OCI-M1 (cell line): Measurements from ENCODE around the gene CNPY1.
"Not testable (repeated sequence)": the region's sequence is repeated elsewhere in the genome, so short reads cannot be mapped to it uniquely, and the experiment has no call there.

Source experiments
- DNase-seq: peaks from one replicate; lab custom pipeline; 2025; lab: John Stamatoyannopoulos, UW

CNPY1 gene

DNA sequence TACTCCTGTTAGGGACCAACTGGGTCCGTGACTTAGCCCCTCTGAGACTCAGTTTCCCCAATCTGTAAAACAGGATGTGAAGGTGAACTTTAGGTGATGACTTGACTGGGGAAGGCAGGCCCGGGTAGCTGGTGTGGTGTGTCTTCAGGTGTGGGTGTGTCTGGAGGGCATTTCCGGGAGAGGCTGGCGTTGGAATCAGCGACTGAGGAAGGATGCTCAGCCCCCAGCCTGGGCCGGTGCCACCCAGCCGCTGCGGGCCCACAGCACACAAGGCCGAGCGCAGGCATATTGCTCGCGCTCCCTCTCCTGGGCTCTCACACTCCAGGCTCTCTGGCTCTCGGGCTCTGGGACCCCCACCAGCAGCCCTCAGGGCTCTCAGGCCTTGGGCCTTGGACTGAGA is 31.7 kb upstream of the CNPY1 start:
- DNase-seq: no peak

DNA sequence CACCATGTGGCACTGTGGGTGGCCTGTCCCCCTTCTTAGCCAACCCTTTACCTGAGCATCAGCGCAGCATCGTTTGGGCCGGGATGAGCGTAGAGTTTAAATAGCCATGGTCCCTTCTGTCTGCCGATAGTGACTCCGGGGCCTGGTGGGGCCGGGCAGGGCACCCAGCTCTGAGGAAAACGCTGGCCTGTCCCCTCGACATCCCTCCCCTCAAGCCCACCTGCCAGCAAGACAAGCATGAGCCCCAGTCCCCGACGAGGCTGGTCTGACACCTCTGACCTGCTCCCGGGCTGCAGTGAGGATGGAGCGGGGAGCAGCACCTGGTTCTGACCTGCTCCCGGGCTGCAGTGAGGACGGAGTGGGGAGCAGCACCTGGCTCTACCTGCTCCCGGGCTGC is 31.1 kb upstream of the CNPY1 start:
- DNase-seq: no peak

DNA sequence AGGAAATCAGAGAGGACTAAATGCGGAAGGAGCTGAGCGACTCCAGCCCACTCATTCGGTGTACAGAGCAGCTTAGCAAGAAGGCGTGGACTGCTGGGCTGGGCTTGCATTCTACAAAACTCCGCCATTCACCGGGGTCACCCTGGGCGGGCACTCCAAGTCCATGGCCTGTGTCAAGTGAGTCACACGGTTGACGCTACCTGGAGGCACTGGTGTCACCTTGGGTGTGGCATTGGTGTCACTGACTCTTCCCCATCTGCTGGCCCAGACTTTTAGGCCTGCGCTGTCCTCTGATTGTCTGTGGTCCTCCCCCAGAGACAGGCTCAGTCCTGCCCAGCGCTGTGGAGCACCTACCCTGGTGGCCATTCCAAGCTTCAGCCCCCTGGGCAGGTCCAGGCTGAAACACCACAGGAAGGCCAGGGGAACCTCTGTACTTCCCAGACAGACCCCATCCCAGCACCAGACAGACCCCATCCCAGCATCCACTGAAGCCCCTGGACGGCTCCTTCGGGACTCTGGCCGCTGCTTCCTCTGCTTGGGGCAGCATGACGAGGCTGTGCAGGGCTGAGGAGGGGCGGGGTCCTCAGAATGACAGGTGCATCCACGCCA is 30.6 kb upstream of the CNPY1 start:
- DNase-seq: no peak

DNA sequence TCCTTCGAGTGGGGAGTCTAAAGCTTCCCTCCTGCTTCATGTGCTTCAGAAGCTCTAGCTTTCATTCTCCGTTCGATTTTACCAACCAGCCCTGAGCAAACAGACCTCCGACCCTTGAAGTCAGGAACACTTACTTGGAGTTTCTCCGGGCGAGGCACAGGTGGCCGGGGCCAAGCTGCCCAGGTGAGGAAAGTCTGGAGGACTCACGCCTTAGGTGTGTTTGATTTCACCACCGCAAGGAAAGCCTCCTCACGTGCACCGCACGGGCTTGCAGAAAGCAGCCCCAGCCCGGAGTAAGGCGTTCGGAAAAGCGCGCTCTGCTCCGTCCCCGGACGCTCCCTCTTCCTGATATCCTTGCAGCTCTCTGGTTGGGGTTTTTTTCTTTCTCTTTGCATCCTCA is 30.1 kb upstream of the CNPY1 start:
- DNase-seq: no peak

DNA sequence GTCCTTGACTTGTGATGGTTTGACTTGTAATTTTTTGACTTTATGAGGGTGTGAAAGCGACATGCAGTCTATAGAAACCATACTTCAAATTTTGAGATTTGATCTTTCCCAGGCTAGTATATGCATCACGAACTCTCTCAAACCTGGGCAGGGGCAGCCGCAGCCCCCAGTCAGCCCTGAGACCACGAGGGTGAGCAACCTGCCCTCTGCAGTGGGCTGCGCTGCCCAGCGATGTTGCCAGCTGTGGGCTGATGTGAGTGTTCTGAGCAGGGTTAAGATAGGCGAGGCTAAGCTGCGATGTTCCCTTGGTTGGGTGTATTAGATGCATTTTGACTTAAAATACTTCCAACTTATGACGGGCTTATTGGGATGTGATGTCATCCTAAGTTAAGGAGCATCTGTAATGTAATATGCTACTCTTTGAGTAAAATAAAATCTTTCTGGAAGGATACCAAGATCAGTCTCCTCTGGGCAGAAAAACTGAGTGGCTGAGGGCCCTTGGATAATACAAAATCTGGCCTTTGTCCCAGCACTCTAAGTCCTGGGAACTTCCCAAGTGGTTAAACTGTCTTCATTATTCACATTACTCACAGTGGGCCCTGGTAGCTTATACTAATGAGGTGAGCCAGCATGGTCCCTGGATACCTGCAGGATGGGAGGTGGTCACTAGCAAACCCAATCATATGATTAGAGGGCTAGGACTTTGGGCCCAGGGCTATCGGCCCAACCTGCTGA is 28.4 kb upstream of the CNPY1 start:
- no peak for DNase-seq

DNA sequence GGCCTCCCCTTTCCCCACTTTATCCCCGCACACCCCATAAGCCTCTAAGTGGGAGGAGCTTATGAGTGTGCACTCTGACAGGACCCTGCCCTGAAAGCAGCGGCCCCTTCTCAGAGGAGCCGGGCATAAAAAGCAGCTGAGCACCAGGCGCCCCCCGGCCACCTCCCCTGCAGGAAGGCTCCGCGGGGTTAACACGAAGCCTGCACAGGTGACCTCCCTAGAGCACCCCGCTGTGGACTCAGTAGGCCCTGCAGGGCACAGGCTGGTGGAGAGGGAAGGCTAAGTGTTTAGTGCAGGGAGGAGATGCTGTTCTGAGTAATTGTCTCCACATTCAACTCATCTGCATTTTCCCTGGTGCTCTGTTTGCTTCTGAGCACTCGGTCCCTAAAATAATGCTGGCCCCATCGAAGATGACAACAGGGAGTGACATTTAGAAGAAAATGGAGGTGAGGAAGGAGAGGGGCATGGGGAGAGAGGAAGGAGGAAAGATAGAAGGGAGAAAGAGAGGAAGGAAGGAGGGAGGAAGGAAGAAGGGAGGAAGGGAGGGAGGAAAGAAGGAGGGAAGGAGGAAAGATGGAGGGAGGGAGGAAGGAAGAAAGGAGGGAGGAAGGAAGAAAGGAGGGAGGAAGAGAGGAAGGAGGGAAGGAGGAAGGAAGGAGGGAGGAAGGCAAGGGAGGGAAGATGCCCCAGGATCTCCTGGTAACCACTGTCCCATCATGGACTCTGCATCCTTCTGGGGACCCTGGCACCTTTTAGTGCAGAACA is 25.4 kb upstream of the CNPY1 start:
- no peak for DNase-seq

DNA sequence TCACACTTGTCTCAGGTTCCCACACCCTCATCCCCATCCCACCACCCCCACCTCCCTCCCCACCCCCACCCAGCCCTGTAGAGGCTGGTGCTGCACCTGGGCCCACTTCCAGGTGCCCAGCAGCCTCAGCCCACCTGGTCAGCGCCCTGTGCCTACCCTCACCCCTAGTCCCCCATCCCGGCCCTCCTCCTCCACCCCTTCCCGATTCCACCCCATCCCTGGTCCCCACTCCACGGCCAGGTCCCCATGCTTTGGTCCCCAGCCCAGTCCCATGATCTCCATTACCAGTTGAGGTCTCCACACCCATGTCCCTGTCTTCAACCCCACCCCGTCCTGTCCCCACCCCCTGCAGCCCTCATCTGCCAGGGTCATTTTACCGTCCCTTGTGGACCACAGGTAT is 24.6 kb upstream of the CNPY1 start:
- DNase-seq: no peak

DNA sequence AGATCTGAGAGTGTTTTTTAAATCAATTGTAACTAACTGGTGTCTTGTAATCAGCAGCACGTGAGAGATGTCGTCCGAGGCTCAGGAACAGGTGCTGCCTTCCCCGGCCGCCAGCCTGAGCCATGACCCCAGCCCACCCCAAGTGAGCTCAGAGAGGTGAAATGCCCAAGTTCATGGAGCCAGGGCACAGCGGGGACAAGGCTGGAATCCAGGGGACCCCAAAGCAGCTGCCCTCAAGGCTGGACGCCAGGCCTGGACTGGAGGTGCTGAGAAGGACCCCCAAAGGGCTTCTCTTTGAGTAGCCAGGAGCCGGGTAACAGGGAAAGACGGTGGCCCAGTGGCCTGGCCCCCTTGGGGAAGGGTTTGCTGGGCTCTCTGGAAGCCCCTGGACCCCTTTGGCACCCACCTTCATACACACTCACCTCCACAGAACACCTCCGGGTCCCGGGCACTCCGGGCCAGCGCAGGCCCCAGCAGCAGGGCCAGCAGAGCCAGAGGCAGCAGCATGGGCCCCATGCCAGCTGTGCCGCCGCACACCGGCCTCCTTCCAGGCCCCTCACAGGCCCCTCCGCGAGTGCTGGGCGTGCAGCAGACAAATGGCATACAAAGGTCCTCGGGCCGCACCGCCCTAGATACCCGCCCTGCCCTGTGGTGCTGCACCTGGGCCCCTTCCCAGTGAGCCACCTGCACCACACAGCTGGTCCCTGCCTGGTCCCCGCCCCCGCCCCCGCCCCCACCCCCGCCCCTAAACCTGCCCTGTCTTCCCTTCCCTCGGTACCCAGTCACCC is 24.0 kb upstream of the CNPY1 start:
- DNase-seq: no peak

DNA sequence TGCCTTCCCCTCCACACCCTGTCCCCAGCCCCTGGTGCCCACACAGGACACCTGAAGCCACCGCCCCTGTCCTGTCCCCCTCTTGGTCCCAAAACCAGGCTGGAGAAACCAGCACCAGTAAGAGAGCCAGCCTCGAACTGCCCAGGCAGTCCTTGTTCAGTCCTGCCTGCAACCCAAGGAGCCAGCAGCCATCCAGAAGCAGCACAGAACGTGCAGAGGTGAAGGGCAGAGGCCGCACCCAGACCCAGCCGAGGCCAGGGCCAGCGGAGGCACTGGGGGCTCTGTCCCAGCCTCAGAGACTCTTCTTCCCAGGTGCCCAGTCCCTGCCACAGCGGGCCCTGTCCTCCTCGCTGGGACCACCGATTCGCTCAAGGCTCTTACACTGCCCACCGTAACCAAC is 23.3 kb upstream of the CNPY1 start:
- no peak for DNase-seq

DNA sequence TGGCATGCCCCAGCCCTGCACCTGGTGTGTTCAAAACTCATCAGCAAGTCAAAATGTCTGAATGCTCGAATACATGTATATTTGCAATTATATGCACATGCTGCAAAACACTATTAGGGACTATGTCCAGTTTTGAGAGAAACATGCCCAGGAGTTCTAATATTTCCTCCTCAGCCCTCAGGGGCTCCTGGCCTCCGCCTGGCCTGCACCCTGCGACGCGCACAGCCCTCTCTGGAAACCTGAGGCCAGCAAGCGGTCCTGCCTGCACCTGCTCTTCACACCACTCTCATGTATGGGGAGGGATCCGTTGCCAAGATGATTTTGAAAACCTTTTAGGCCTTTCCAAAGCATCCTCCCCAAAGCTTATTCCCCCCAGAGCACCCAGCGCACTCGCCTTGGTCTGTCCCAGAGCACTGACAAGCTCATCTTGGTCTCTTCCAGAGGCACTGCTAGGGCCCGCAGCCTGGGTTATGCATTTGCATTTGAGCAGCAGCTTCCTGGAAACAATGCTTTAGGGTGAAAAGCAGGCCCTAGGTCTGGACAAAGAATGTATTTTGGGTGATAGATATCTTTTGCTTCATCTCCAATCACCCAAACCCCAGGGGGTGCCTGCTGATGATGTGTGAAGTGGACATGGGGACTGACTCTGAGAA is 22.6 kb upstream of the CNPY1 start:
- DNase-seq: no peak

DNA sequence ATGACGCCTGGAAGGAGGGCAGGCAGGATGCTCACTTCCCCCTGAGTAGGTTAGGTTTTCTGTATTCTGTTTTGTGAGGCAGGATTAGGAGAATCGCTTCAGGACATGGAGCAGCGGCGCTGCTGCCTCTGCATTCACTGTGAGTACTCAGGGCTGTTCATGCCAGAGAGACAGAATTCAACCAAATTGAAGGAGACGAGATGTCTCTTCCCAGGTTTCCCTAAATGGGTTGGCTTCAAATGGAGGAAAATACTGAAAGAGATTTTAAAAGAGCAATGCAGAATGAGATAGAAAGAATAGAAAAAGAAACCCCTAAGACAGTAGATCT is 21.9 kb upstream of the CNPY1 start:
- DNase-seq: no peak

DNA sequence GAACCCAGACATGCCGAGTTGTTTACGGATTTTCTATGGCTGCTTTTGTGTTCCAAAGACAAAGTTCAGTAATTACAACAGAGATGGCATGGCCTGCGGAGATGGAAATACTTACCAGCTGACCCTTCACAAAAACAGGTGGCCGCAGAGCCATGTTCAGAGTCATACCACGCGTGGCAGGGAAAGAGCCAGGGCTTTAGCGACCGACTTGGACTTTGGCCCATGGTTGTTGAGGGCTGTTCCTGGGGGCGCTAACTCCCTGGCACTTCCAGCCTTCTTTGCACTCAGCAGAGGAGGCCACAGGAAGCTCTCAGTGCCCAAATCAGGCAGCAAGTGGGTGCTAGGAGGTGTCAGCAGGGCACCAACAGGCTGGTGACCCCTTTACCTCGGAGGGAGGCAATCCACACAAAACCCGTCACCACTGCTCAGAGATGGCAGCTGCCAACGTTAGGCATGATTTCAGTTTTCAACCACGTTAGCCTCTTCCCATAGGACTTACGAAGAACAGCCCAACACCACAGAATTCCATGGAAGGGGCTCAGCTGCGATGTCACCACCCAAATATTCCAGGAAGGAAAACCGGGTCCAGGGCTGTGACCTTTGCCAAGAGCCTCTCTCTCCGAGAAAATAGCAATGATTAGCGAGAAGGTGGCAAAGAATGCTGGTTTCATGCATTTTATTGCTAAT is 21.4 kb upstream of the CNPY1 start:
- DNase-seq: no peak

DNA sequence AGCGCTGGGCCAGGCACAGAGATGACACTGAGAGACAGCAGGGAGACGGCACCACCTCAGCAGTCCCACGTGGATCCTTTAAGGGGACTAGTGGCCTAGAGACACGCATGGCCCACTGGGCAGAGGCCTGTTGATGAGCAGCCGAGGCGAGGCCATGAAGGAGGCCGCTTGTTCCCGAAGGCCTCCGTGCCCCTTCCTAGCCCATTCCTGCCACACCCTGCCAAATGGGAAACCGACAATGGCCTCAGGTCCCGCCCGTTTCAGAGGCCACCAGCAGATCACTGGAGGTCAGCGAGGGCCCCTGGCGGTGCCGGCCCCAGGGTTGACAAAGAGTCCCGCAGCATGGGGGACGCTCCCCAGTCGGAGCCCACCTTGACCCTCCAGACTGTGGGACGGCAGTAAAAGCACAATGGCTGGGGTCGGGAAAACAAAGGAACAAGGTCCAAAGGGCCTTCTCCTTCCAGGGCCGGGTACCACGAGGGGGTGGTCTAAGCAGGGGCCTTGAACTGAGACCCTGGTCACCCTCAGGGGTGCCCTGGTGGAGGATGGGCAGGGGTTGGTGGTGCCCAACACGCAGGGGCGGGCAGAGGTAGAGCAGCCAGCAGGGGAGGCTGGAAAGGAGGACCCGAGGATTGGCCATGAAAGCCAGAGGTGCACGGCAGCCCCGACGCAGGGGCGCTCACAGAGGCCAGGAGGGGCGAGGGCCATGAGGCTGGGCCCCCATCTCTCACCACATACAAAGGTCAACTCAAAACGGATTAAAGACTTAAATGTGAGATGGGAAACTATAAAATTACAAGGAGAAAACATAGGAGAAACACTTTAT is 19.9 kb upstream of the CNPY1 start:
- no peak for DNase-seq

DNA sequence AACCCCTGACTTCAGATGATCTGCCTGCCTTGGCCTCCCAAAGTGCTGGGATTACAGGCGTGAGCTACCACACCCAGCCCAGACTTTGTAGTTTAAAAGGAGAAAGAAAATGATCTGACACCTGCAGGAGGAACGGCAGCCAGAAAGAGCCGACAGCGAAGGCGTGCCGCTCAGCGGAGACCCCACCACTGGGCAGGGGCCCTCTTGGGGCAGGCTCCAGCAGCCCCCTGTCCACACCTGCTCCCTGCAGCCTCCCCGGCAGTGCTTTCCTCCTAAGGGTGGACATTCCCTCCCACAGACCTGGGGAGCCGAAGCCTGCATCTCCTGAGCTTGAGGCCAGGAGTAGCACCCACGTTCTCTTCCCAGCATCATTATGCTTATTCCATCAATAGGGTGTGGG is 19.2 kb upstream of the CNPY1 start:
- no peak for DNase-seq

DNA sequence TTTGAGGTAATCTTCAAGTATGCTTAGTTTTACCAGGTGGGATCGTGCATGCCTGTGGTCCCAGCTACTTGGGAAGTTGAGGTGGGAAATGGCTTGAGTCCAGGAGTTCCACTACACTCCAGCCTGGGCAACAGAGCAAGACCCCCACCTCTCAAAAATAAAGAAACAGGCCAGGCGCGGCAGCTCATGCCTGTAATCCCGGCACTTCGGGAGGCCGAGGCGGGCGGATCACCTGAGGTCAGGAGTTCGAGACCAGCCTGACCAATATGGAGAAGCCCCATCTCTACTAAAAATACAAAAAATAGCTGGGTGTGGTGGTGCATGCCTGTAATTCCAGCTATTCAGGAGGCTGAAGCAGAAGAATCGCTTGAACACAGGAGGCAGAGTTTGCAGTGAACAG is 16.6 kb upstream of the CNPY1 start:
- DNase-seq: not testable (repeated sequence)

DNA sequence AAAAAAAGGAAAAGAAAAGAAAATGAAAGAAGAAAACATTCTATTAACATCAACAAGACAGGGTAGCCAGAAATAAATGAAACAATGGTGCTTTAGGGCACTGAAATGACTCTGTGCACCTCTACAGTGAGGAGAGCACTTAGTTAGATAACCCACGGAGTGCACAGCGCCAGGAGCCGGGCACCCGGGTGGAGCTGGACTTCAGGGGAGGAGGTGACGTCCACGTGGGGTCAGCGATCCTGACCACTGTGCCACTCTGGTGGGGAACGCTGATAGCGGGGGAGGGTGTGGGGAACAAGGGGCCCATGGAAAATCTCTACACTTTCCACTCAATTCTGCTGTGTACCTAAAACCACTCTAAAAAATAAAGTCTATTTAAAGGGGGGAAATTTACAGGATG is 15.7 kb upstream of the CNPY1 start:
- DNase-seq: no peak

DNA sequence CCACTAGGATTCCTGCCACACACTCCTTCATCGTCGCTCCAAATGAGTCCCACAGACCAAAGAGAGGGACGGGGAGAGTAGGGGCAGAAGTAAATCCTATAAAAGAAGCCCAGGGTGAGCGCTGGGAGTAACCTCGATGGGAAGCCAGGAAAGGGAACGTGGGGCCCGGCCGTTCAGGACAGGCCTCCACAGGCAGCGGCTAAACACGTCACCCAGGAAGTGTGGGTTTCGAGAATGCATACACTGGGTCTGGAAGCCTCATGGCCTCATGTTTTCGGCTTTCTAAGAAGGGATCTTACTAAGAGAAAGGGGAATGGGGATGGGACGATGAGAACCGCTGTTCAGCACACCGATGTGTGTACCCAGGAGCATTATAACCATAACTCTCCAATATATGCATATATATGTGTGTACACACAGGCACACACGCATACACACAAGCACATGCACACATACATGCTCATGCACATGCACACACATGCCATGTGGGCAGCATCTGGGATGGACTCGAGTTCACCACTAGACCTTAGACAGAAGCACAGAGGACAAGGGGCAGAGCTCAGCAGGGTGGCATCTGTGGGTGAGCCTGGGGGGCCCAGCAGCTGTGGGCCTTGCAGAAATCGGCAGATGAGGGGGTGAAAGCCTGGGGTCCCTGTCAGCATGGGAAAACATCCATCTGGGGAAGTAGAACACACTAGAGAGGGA is 14.8 kb upstream of the CNPY1 start:
- no peak for DNase-seq

DNA sequence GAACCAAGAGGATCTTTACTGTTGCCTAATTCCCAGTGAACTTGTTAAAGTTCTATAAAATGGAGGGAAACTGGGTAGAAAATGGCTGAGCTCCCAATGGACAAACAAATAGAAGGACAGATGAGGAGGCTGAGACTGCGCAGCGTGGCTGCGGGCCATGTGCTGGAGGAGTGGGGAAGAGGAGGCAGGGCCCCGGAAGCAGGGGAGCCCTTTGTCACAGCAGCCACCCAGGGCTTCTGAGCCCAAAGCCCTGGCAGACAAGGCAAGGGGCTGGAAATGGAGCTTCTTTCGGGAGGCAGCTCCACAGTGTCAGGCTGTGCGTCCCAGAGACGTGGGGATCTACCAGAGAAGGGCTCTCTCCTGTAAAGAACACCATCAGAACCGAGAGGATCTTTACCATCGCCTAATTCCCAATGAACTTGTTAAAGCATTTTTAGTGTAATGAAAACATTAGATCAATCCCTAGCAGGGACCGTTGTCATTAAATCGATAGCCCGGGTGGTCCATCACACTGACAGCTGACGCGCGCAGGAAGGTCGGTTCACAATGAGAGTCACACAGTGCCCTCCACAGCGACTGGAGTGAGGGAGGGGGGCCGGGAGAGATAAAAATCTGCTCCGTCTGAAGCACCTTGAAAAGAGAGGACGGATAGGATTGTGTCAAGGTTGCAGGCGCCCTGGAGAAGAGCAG is 14.0 kb upstream of the CNPY1 start:
- DNase-seq: no peak

DNA sequence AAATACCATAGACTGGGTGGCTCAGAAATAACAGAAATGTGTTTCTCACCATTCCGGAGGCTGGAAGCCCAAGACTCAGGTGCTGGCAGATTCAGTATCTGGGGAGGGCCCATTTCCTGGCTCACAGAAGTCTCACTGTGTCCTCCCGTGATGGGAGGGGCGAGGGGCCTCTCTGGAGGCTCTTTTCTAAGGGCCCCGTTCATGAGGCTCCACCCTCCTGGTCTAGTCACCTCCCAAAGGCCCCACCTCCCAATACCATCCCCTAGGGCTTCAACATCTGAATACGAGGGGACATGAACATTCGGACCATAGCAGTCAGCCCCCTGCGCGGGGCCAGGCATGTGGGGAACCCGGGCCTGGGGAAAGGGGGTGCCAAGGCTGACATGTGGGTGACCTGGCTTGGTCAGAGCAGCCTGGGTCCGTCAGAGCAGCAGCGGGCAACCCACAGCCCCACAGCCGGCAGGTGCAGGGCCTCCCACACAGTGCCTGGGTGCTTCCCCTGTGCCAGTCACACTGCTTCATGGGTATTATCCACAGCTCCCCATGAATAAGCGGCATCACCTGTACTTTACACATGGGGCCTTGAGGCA is 13.3 kb upstream of the CNPY1 start:
- DNase-seq: no peak
